ENCODE measurements around the gene CIZ1. TPM values are rescaled to one million over a fixed set of nuclear protein-coding genes. Genes with fewer than 3 reads are reported as not detected.

The CIZ1 gene
- total and polyA plus RNA-seq, 4 donors: 36.6 to 83.7 (median 50.5) TPM

DNA sequence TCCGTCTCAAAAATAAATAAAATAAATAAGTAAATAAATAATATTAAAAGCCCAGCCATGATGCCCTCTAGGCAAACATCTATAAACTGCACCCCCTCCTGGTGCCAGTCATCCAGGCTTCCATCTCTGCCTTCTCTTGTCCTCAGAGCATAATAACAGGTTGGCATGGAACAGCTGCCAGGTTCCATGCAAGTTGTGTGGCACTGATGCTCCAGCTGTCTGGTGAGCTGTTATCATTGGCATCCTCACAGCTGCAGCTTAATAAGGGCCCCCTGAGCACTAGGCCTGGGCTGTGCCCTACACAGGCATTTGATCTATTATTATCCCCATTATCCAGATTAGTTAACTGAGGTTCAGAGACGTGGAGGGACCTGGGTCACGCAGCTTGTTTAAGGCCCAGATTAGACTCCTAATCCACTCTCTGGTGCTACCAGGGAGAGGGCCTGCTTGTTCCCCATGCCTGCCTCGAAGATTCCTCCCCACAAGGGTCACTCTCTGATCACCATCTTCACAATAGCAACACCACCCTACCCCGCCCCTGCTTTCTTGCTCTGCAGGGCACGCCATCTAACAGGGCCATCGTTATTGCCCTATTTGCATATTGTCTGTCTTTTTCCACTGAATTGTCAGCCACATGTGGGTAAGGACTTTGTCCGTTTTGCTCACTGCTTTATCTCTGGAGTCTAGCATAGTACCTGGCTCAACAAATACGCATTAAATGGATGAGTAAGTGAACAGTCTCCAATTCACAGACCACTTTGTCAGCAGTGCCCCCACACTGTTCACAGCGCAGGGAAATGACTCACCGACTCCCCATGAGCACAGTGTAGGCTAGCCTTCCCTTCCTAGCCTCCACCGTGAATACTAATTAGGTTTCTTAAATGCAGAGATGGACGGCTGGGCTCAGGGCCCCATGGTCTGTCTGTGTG, 10.3 kb upstream of the CIZ1 start:
- no peak overlapping the region for H3K27ac ChIP-seq (ENCODE audit: low read depth in 1 of 2, low read length in 1 of 2)

DNA sequence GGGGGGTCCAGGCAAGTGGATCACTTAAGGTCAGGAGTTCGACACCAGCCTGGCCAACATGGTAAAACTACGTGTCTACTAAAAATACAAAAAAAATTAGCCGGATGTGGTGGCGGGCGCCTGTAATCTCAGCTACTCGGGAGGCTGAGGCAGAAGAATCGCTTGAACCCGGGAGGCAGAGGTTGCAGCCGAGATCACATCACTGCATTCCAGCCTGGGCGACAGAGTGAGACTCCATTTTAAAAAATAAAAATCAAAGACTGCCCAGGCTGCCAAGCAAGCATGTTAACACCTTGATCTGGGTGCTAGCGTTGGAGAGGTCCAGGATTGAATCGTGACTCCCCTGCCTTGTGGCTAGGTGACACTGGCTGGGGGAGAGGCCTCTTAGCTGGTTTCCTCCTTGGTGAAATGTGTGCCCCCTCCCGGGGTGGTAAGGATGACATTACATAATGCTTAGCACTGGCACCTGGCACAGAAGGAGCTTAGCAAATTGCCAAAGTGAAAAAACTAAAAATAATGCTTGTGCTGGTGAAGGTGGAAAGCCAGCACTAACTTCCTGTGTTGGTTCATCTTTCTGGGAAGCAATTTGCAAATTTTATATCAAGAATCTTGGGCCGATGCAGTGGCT, 2.2 kb upstream of the CIZ1 start:
- Histone ChIP-seq H3K27ac (ENCODE audit: low read depth in 1 of 2, low read length in 1 of 2) (peak overlapping the region; percentile 62 to 83), H3K27me3 (ENCODE audit: control insufficient read depth in 3 of 3, insufficient read depth in 3 of 3, low read length in 2 of 3) (no peaks in the 10 kb centered on the region), H3K9me3 (ENCODE audit: control insufficient read depth in 4 of 4, insufficient read depth in 3 of 4, low read length in 3 of 4) (no peaks in the 10 kb centered on the region), H3K4me1 (ENCODE audit: control insufficient read depth in 5 of 5, insufficient read depth in 5 of 5, low read length in 5 of 5) (peaks cover 0 to 12% (median 5%) of the 10 kb centered on the region in 5 donors), H3K9ac (ENCODE audit: insufficient read depth in 1 of 2, low read length in 2 of 2) (no peak overlapping the region), H3K4me3 (no peak overlapping the region), H3K36me3 (ENCODE audit: control insufficient read depth in 4 of 4, insufficient read depth in 4 of 4, low read length in 4 of 4) (peaks cover 0 to 9% (median 3%) of the 10 kb centered on the region in 4 donors)
- no peak for ATAC-seq (ENCODE audit: insufficient read depth, low FRiP score)
- WGBS, 2 donors: 81 to 83% methylated on average over 14 of the region's 14 CpGs
- no peak for DNase-seq
- TF ChIP-seq, protein P1, sequence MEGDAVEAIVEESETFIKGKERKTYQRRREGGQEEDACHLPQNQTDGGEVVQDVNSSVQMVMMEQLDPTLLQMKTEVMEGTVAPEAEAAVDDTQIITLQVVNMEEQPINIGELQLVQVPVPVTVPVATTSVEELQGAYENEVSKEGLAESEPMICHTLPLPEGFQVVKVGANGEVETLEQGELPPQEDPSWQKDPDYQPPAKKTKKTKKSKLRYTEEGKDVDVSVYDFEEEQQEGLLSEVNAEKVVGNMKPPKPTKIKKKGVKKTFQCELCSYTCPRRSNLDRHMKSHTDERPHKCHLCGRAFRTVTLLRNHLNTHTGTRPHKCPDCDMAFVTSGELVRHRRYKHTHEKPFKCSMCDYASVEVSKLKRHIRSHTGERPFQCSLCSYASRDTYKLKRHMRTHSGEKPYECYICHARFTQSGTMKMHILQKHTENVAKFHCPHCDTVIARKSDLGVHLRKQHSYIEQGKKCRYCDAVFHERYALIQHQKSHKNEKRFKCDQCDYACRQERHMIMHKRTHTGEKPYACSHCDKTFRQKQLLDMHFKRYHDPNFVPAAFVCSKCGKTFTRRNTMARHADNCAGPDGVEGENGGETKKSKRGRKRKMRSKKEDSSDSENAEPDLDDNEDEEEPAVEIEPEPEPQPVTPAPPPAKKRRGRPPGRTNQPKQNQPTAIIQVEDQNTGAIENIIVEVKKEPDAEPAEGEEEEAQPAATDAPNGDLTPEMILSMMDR (IDR thresholded peaks at IDR 0.05; ENCODE audit: control extremely low read depth, extremely low read depth): no peak

More for the DNA sequence above, 10.3 kb upstream of the CIZ1 start:
- DNase-seq: no peak
- peaks cover 0 to 2% (median 0%) of the 10 kb centered on the region in 3 donors for H3K27me3 ChIP-seq (ENCODE audit: control insufficient read depth in 3 of 3, insufficient read depth in 3 of 3, low read length in 2 of 3)
- 90 to 92% methylated on average over 13 of the region's 13 CpGs for WGBS, 2 donors
- ATAC-seq (ENCODE audit: insufficient read depth, low FRiP score): no peak
- TF ChIP-seq, protein P1 (IDR thresholded peaks at IDR 0.05; ENCODE audit: control extremely low read depth, extremely low read depth): no peak
- no peaks in the 10 kb centered on the region for H3K36me3 ChIP-seq (ENCODE audit: control insufficient read depth in 4 of 4, insufficient read depth in 4 of 4, low read length in 4 of 4)
- H3K4me3 ChIP-seq: no peak overlapping the region
- H3K9ac ChIP-seq (ENCODE audit: insufficient read depth in 1 of 2, low read length in 2 of 2): no peak overlapping the region
- H3K9me3 ChIP-seq (ENCODE audit: control insufficient read depth in 4 of 4, insufficient read depth in 3 of 4, low read length in 3 of 4): no peaks in the 10 kb centered on the region
- peaks cover 0 to 9% (median 0%) of the 10 kb centered on the region in 5 donors for H3K4me1 ChIP-seq (ENCODE audit: control insufficient read depth in 5 of 5, insufficient read depth in 5 of 5, low read length in 5 of 5)

DNA sequence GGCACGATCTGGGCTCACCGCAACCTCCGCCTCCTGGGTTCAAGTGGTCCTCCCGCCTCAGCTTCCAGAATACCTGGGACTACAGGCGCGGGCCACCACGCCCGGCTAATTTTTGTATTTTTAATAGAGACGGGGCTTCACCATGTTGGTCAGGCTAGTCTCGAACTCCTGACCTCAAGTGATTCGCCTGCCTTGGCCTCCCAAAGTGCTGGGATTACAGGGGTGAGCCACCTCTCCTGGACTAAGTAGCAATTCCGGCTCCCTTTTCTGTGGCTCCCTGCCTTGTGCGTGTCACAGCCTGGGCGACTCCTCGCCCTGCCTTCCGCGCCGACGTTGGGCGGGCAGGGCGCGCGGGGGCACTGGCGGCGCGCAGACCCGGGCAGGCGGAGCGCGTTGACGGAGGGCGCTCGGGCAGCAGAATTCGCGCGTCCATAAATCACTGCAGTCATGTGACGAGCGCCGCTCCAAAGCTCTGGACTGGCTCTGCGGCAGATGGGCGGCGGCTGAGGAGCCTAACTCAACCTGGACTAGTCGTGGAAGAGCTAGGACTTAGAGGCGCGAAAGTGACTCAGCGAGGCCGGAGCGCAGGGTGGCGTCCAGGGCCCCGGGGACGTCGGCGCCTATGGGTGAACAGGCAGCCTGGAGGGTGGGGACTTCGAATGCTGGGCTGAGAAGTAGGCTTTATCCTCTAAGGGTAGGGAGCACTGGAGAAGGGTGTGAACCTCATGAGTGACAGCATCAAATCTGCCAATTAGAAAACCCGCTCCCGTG, 1.4 kb upstream of the CIZ1 start:
- Histone ChIP-seq H3K36me3 (ENCODE audit: control insufficient read depth in 4 of 4, insufficient read depth in 4 of 4, low read length in 4 of 4) (peaks cover 0 to 9% (median 3%) of the 10 kb centered on the region in 4 donors), H3K9me3 (ENCODE audit: control insufficient read depth in 4 of 4, insufficient read depth in 3 of 4, low read length in 3 of 4) (no peaks in the 10 kb centered on the region), H3K4me3 (no peak overlapping the region), H3K4me1 (ENCODE audit: control insufficient read depth in 5 of 5, insufficient read depth in 5 of 5, low read length in 5 of 5) (peaks cover 0 to 12% (median 5%) of the 10 kb centered on the region in 5 donors), H3K9ac (ENCODE audit: insufficient read depth in 1 of 2, low read length in 2 of 2) (no peak overlapping the region), H3K27me3 (ENCODE audit: control insufficient read depth in 3 of 3, insufficient read depth in 3 of 3, low read length in 2 of 3) (no peaks in the 10 kb centered on the region), H3K27ac (ENCODE audit: low read depth in 1 of 2, low read length in 1 of 2) (peak overlapping the region; percentile 62 to 83)
- WGBS, 2 donors: 15 to 21% methylated on average over 55 to 56 of the region's 56 CpGs
- TF ChIP-seq, protein P1 (IDR thresholded peaks at IDR 0.05; ENCODE audit: control extremely low read depth, extremely low read depth): no peak
- peak; percentile 71 for ATAC-seq (ENCODE audit: insufficient read depth, low FRiP score)
- DNase-seq: peak; percentile 72 to 88 (median 84)

All from lung (tissue), 12 donors.